ENCODE data around the gene DHRS7C.

Gene DHRS7C, protein sequence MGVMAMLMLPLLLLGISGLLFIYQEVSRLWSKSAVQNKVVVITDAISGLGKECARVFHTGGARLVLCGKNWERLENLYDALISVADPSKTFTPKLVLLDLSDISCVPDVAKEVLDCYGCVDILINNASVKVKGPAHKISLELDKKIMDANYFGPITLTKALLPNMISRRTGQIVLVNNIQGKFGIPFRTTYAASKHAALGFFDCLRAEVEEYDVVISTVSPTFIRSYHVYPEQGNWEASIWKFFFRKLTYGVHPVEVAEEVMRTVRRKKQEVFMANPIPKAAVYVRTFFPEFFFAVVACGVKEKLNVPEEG

DNA sequence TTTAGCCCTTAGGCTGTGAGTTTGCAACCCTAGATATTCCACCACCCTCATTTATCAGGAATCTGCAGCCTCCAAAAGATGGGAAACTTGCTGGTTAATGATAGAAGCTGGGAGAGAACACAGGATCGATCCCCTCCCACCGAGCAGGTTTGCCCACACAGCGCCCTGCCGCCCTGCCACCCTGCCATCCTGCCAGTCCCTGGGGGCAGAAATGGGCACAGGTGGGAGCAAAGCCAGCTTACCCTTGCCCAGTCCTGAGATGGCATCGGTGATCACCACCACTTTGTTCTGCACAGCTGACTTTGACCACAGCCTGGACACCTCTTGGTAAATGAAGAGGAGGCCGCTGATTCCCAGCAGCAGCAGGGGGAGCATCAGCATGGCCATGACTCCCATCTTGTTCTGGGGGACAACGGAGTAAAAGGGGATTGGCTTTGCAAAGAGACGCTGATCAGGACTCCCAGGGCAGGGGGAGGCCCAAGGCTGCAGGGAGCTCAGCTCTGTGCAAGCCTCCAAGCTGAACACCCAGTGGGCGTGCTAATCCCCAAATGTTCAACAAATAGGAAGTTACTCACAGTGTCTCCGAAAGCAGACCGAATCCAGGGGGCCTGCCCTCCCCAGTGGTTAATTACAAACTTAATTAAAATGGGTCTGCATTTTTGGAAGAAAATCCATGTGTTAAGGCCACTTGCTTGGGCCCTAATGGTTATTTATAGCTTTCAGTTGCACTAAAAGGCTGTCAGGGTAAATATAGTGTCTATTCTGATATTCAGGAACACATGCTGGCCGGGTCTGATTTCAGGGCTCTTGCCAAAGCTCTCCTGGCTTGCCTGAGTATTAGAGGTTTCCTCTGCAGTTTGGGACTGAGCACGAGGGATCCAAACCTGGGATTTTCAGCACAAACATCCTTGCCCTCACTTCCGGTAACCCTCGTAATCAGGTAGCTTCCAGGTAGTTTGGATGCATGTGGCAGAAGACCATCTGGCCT, at the start of gene DHRS7C:
Gene DHRS7C, minus strand, starts transcription at position 704 of the 988 bp plus-strand sequence. Its CDS starts 308 bp downstream, at position 396.
- H3K4me3 ChIP-seq (ENCODE audit: low read depth, low read length): no peak within 1 kb of the TSS

DNA sequence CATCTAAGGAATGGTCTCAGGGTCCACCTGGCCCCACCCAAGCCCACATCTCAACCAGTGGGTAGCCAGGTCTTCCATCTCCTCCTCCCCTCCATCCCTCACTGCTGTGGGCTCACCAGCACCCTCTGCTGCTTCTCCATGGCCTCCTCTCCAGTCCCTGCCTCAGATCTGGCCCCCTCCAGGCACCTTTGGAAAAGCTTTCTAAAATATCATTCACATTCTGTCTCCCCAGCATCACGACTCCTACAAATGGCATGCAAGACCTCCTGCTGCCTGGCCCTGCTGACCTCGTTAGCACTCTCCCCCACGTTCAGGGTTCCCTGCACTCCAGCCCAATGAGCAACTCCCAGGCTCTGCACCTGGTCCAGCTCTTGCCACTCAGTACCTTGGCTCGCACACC, 48.0 kb upstream of the DHRS7C start:
- no peak overlapping the region for H3K4me3 ChIP-seq (ENCODE audit: low read depth, low read length)

DNA sequence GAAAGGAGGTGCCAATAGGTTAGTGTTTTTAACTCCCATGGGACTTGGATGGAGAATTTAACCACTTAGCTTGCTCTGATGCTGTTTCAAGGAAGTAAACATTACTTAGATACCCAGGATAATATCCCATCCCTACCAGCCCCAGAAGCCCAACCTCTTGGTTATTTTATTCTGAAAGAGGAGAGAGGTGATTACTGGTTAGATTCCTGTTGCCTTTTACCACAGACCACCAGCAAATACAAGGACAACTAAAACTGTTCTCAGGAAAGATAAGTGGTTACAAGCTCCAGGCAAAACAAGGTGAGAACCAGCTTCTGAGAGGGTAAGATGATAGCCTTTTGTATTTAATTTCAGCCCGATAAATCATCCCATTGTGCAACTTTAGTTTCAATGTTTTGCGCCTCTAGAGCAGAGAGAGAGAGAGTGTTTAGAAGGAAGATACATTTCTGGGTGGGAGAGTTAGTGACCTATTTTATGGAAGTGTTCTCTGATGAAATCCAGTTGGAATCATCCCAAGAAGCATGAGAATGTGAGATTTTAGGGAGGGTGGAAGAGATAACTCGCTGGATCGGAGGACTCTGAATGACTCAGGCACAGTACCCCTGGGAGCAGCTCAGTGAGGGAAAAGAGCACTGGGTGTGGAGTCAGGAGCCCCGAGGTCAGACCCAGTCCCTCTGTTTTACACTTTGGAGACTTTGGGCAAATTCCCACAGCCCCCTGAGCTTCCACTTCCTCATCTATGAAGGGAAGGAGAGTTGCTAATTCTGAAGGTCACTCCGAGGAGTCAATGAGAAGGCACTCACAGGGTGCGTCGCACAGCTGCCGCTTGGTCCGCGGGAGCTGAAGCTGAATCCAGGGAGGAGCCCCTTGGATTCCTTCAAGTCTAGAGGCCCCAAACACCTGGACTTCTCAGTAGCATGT, 46.4 kb upstream of the DHRS7C start:
- no peak overlapping the region for H3K4me3 ChIP-seq (ENCODE audit: low read depth, low read length)

DNA sequence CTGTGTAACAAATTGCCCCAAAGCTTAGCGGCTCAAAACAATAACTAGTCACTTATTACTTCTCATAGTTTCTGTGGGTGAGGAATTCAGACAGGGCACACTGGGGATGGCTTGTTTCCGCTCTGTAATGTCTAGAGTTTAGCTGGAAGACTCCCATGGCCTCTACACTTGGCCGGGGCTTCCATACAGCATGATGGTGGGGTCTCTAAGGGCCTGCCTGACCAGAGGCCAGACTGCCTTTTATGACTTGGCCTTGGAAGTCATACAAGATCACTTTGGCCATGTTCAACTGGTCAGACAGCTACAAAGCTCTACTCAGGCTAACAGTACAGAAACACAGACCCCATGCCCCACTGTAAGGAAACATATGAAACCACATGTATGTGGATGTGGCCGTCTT, 42.5 kb upstream of the DHRS7C start:
- H3K4me3 ChIP-seq (ENCODE audit: low read depth, low read length): no peak overlapping the region

DNA sequence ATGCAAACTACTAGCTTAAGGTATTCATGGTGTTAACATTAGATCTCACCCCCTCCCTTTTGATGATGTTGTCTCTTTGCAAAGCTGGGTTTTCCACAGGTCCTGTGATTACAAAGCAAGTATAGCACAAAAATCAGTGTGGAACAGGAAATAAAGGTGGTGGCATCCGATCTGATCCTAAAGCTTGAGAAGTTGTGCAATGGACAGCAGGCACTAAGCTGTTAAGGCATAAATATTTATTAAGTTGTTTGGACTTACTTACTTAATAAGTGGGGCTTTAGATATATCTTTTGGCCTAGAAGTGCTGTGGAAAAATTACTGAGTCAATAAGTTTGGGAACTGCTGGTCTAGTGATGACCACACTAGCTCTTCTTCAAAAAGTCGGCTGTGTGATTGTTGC, 39.3 kb upstream of the DHRS7C start:
- H3K4me3 ChIP-seq (ENCODE audit: low read depth, low read length): no peak overlapping the region

DNA sequence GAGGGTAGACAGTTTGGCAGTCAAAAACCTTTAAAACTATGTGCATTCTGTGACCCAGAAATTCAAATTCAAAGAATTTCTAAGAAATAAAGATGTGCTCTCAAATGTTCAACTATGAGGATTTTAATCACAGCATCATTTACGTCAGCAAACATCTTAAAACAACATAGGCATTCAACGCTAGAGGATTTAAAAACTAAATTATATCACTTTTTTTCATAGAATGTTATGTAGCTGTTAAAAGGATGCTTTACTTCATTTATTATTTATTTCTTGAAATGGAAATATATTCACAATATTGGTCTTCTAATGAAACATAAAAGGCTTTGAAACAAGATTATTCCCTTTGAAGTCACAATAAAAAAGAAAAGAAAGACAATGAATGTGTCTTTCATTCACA, 38.0 kb upstream of the DHRS7C start:
- no peak overlapping the region for H3K4me3 ChIP-seq (ENCODE audit: low read depth, low read length)

DNA sequence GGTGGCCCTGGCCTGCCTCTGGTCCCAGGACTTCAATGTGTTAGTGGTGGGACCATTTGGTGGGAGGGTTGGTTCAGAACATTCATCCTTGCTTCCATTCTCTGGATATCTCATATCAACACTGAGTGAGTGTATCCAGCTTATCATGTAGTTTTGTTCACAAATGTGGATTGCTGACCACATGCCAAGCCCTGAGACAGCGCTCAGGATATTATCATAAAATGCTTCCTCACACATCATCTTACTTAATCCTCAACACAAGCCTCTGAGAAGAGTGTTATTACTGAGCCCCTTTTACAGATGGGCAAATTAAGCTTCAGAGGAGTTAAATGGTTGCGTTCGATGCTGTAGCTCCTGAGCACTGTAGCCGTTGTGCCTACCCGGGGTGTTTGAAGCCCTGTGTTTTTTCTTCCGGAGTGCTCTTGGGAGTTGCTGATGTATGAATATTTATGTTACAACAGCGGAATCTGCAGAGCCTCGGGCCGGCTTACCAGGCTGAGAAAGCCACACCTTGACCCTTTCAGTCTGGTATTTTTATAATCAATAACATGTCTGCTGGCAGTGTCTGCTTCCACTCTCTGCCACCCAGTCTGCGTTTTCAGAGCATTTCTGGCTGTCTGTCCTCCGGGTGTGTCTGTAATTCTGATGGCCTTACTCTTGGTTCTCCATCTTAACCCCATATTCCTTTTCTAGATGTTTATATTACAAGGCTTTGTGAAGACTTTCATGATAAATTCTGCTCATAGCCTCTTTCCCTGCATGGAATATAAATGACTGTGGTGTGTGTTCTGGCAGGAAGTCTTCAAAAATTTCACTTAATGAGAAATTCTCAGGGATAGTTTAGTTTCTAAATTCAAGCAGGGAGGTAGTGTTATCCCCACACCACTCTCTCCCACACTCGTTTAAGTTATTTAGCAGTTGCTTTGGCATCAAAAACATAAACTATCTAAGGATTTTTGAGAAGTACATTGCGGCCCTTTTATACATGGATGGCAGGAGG, 37.2 kb upstream of the DHRS7C start:
- H3K4me3 ChIP-seq (ENCODE audit: low read depth, low read length): no peak overlapping the region

DNA sequence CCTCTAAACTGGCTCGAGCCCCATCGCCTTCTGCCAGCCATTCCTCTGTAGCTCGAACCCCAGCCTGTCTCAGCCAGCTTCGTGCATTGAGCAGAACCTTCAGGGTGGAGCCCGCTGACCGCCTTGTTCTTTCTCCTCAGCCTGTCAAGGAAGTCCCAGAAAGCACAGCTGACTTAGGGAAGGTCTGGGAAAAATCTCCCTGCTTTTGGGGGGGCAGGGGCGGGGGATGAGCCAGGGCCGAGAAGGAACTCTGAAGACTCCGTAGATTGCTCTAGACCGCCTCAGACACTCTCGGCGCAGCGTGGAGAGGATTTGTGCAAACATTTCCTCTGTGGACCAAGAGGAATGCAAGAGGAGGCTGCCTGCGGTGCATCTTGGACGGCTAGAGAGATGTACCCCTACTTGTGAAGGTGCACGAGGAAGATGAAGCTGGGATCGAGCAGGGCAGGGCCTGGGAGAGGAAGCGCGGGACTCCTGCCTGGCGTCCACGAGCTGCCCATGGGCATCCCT, 34.3 kb upstream of the DHRS7C start, which contains the start of gene GLP2R:
Gene GLP2R, plus strand, starts transcription at position 284 of the 510 bp plus-strand sequence. Its CDS starts 140 bp downstream, at position 424.
- H3K4me3 ChIP-seq (ENCODE audit: low read depth, low read length): no peak within 1 kb of the TSS

DNA sequence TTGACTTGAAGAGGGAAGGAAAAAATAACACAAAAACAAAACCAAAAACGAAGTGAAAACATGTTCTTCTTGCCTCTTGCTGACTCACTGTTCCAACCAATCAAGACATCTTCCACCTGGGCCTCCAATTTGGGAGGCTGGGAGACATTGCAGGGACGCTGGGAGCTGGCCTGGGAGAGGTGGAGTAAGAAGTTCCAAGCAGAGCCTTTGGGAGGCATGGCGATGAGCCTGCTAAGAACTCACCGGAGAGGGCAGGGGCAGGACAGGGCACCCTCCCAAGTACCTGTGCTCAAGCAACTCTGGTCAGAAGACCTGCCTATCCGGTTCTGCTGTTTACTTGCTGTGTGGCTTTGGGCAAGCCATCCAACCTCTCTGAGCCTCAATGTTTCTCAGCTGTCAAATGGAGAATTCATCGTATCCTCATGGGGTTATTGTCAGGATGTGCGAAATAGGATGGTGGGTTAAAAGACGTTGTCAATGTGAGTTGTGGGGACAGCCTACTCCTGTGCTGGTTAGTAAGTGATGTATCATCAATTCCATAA, 33.5 kb upstream of the DHRS7C start:
- no peak overlapping the region for H3K4me3 ChIP-seq (ENCODE audit: low read depth, low read length)

DNA sequence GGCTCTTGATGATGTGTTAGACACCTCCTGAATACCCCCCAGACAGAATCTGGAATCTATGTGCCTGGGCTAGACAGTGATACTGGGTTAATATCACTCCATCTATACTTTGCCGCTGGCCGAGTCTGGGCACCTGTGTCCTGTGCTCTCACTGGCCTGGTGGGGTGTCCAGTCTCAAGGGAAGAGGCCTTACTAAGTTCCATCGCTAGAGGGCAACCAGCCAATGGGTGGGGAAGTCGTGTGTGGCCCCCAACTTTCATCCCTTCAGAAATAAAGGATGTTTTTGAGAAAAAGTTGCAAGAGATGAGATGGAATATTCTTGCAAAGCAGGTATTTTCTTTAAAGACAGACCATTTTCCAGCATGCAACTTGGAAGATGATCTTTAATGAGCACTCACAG, 32.7 kb upstream of the DHRS7C start:
- H3K4me3 ChIP-seq (ENCODE audit: low read depth, low read length): no peak overlapping the region

DNA sequence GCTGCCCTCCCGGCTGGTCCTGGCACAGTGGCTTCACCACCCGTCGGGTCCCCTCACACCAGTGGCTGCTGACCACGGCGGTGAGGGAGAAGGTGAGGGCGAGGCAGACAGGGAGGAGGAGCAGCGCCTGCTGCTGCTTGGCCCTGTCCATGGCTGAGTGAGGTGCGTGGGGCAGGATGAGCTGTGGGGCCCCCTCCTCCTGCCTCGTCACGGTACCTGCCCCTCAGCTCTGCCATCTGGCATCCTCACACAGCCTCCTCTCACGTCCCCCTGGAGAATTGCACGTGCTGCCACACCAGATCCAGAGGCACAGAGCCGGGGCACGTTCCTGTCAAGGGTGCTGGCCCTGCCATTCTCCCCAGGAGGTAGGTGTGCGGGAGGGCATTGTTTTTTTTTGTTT, 30.5 kb upstream of the DHRS7C start, which contains the start of gene GSG1L2:
Gene GSG1L2, minus strand, starts transcription at position 159 of the 400 bp plus-strand sequence. Its CDS starts 8 bp downstream, at position 151.
- no peak within 1 kb of the TSS for H3K4me3 ChIP-seq (ENCODE audit: low read depth, low read length)

DNA sequence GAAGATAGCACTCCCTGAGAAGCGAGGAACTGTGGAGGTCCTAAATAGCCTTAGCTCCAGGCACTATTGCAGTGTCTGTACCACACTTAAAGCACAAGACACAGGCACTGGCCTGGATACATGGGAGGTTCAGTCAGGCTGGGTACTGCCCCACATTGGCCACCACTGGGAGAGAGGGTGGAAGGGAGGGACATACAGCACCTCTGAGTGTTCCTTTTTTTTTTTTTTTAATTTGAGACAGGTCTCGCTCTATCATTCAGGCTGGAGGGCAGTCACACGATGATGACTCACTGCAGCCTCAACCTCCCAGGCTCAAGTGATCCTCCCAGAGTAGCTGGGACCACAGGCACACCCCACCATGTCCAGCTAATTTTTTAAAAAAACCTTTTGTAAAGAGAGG, 29.1 kb upstream of the DHRS7C start:
- no peak overlapping the region for H3K4me3 ChIP-seq (ENCODE audit: low read depth, low read length)

DNA sequence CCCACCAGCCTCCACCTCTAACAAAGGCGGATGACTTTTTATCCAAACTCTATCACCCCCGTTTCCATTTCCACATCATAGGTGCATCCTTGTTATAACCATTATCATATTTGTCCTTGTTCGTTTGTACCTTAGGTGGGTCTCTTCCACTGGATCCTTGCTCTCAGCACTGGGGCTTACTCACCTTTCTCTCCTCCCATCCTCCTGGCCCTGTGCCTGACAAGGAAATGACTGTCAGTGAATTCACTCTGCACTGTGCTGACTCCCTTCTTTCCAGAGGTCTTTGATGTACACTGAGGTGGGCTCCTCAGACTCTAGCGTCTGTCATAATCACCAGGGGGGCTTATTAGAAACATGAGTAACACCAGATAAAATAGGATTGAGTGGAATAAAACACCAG, 27.4 kb upstream of the DHRS7C start:
- H3K4me3 ChIP-seq (ENCODE audit: low read depth, low read length): no peak overlapping the region

DNA sequence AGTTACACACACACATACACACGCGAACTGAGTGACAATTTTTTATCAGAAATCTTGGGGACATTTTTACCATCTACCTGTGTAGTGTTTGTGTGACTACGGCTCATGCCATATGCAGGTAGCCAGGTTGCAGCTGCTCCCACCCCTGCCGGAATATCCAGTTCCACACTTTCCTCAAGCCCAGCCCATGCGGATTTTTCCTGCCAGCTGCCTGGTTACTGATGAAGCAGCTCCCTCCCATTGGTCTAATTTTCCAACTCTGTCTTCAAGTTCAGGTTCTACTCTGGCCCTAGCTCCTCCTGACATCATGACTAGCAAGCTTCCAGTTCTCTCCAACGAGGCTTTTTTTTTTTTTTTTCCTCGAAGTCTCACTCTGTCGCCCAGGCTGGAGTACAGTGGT, 25.7 kb upstream of the DHRS7C start:
- H3K4me3 ChIP-seq (ENCODE audit: low read depth, low read length): no peak overlapping the region

DNA sequence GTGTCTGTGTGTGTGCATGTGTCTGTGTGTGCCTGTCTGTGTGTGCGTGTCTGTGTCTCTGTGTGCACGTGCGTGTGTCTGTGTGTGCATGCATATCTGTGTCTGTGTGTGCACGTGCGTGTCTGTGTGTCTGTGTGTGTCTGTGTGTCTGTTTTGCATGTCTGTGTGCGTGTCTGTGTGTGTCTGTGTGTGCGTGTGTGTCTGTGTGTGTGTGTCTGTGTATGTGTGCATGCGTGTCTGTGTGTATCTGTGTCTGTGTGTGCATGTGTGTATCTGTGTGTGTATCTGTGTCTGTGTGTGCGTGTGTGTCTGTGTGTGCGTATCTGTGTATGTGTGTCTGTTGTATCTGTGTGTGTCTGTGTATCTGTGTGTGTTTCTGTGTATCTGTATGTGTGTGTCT, 25.1 kb upstream of the DHRS7C start:
- no peak overlapping the region for H3K4me3 ChIP-seq (ENCODE audit: low read depth, low read length)

DNA sequence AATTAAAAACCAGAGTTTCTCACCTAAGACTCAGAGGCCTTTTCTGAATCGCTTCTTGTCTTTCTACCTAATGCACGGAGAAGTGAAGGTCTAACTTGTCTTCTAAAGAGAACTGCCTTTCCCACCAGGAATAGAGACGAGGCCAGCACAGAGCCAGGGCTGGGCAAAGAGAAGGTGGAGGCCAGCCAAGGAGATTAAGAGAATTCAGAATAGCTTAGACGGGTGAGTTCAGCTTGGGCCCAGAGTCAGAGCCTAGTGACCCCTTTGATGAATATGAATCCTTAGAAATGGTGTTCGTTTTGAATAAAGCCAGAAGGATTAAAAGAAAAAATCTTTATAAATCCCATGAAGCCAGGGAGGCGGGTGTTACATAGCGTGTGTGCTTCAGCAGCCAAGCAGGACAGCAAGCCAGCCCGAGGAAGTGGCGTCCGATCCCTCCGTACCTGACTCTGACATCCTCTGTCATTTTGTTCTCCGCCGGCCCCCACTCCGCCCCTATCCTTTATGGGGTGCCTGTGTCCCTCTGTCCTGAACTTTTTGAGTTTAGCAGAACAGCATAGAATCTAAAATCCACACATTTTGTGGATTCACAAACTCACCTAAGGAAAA, 23.0 kb upstream of the DHRS7C start:
- H3K4me3 ChIP-seq (ENCODE audit: low read depth, low read length): no peak overlapping the region

DNA sequence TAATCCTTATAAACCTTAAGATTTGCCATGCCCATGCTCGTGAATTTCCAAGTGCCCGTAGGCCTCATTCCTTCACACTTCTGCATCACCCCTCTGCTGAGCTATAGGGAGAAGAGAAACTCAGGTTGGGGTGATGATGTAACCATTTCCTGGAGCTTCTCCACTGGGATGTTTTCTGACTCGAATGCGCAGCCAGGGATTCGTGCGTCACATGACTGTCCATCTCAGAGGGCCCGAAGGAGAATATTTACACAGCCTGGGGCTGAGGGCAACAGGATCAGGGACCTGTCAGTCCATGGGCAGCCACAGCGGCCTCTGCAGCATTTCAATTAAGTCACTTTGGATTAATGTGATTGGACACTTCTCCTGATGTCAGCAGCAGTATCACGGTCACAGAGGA, 21.8 kb upstream of the DHRS7C start:
- no peak overlapping the region for H3K4me3 ChIP-seq (ENCODE audit: low read depth, low read length)

DNA sequence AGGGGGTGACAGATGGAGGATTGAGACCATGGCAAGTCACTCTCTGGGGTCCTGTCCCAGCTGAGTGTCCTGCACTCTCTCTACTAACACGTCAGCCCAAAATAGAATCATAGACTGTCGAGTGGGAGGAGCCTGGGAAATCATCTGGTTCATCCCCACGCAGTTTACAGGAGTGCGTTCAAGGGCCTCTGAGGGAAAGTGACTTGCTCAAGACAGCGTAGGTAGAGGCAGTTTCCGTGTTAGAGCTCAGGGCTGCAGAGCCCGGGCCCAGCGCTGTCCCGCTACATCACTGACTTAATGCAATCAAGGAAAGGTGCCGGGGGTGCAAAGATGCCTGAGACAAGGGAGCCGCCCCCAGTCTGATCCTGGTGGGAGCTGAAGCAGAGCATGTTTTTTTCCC, 20.1 kb upstream of the DHRS7C start:
- H3K4me3 ChIP-seq (ENCODE audit: low read depth, low read length): no peak overlapping the region

DNA sequence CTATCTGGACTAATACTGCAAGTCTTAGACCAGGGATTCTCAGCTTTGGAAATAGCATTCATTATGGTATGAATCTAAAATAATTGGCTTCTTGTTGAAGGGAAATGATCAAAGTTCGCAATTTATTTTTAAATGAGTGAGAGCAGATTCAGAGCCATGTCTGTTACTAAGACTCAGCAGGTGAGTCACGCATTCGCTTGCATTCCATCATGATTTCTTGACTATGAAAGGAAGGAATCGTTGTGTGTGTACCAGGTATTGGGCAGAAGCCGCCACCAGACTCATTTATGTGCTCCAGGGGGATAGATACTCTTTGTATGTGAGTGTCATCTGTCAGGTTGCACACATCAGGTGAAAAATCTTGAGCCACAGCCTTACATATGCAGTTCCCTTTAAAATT, 19.7 kb upstream of the DHRS7C start:
- no peak overlapping the region for H3K4me3 ChIP-seq (ENCODE audit: low read depth, low read length)

All from iPS-11a (cell line).